Heart right ventricle (tissue), 16 donors: Measurements from ENCODE around the gene ATP5MC3. TPM values are rescaled to one million over a fixed set of nuclear protein-coding genes. Genes with fewer than 3 reads are reported as not detected.

Source experiments
- ATAC-seq, 8 donors: fragments of 200-7000 bp; cut with Tn5 transposase; one replicate each; pipeline ENCODE4 v1.9.1; 2020; ENCODE audit warnings: mild to moderate bottlenecking in 8 of 8, moderate library complexity in 8 of 8, moderate number of reproducible peaks in 1 of 8
- DNase-seq, 2 donors: peaks; one replicate each; pipeline ENCODE4 v3.0.0-alpha.2; 2020
- H3K27ac ChIP-seq, 10 donors: fragments of 200-600 bp; sonication (generic) in 2 of 10; one replicate each; pipeline versions ENCODE4 v1.5.0 to v1.8.0; 2020 to 2022; ENCODE audit warnings: mild to moderate bottlenecking in 3 of 10
- H3K27me3 ChIP-seq, 7 donors: fragments of 200-600 bp; one replicate each; pipeline ENCODE4 v1.8.0; 2021 to 2022; ENCODE audit warnings: mild to moderate bottlenecking in 2 of 7
- H3K36me3 ChIP-seq, 9 donors: fragments of 200-600 bp; sonication (generic) in 1 of 9; one replicate each; pipeline versions ENCODE4 v1.5.0 to v1.8.0; 2020 to 2022; ENCODE audit warnings: mild to moderate bottlenecking in 2 of 9
- H3K4me1 ChIP-seq, 9 donors: fragments of 200-600 bp; sonication (generic) in 1 of 9; one replicate each; pipeline versions ENCODE4 v1.5.0 to v1.8.0; 2020 to 2022; ENCODE audit warnings: mild to moderate bottlenecking in 4 of 9
- H3K4me3 ChIP-seq, 10 donors: fragments of 200-600 bp; sonication (generic) in 2 of 10; one replicate each; pipeline versions ENCODE4 v1.5.0 to v1.8.0; 2020 to 2022; ENCODE audit warnings: mild to moderate bottlenecking in 7 of 10, moderate library complexity in 2 of 10
- H3K9me3 ChIP-seq, 11 donors: fragments of 200-600 bp in 10 of 11; sonication (generic) in 2 of 11; one replicate each; pipeline versions ENCODE4 v1.5.0 to v1.8.0; 2013 to 2022; ENCODE audit warnings: mild to moderate bottlenecking in 2 of 11, control low read depth in 1 of 11, moderate library complexity in 1 of 11
- WGBS, 2 donors: extraction: QIAGEN DNeasy Blood & Tissue Kit; methylation state at CpG; one replicate each; pipeline ENCODE4 v1.1.7; 2013; ENCODE audit warnings: inconsistent platforms in 1 of 2; 5-methylcytosine and 5-hydroxymethylcytosine counted together
- intact Hi-C, 10 donors: fragments of 100-400 bp; cut with DNase I; formaldehyde crosslinking; loops; one replicate each; pipeline versions ENCODE4 v1.11.1 to v1.14.2; 2022
- polyA plus RNA-seq, 2 donors: library from polyadenylated mRNA; stranded (reverse); fragments of 200-250 nt; gene quantifications; one replicate each; pipeline ENCODE4 v1.2.3, GENCODE V29; 2013
- total RNA-seq, 10 donors: library from RNA; stranded (reverse); fragmentation: NEBNext Ultra II Directional in 3 of 10; extraction: Animal tissue kit (Norgen Biotek cat#: 25700) in 3 of 10; gene quantifications; one replicate each; pipeline versions ENCODE4 v1.2.1 to v1.2.4, GENCODE V29; 2021 to 2023
- TF ChIP-seq, protein P1 (sequence below), 9 donors: fragments of 200-600 bp; sonication (generic) in 2 of 9; IDR thresholded peaks; one replicate each; pipeline versions ENCODE4 v1.5.0 to v1.8.0; 2021 to 2022; ENCODE audit warnings: antibody characterized with exemption in 9 of 9, mild to moderate bottlenecking in 5 of 9, moderate library complexity in 1 of 9
- donor health status: Arrhythmogenic right ventricular cardiomyopathy.
- donor health status: ischemic (EF 13 %, LVEDD 7.1; RV severe dilation, severe dysfunction).
- donor health status: healthy with polysubstance abuse.
- donor health status: DM: no; HTN: yes; CAD: no.
- donor health status: DM: no; HTN: no; CAD: no.
- donor health status: ischemic (EF 25% LVEDD 6.9; RV normal size, moderate dysfunction).
- donor health status: ischemic (EF 25% LVEDD 5.7; RV mildly dilated, moderate dysfunction).
- donor health status: healthy.
- donor health status: DM: yes; HTN: yes; CAD: no.
- donor health status: Ischemic cardiomyopathy.
- donor health status: ischemic (EF 35%, LVEDD 5.7; RV mildly dilated, moderate dysfunction).
- donor health status: nonischemic (EF 11% LVEDD 7.7; RV severe dilation, severe dysfunction).
- donor health status: DM: yes; HTN: yes; CAD: no.
- donor health status: PGD.
- donor health status: ischemic (EF 29% LVEDD 5.4; RV normal size, mild dysfunction).
- donor health status: nonischemic (EF 23%, LVEDD 6.1; RV moderate dilation, normal function).

Gene ATP5MC3
- total and polyA plus RNA-seq, 12 donors: 357 to 1,522 (median 1,119) TPM

DNA sequence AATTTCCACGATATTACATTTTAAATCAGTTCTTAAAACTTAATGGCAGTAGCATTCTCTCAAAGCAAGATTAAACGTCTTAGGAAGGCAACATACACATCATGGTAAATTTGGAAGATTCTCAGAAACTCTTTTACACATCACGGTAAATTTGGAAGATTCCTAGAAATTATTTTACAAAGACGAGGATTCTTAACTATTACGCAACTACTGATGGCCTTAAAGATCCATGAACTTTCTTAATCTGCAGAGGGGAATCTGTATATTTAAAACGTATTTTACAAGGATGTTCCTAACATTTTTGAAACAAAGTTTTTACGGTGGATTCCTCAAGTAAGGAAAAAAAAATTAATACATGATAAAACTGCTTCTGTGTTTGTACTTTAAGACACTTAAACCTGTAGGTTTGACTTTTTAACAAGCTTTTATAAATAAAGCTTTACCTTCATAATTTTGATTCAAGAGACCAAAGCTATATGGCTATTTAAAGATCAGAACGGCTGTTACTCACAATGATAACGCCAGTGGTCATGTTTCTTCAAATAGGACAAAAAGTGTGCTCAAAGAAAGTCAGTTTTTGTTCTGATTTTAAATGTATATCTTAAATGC lies 15.2 kb downstream of the ATP5MC3 start:
- ATAC-seq (no peak), DNase-seq (no peak)
- H3K4me1 ChIP-seq: peaks cover 0 to 38% (median 26%) of the 10 kb centered on the region in 9 donors
- no peaks in the 10 kb centered on the region for H3K9me3 ChIP-seq
- H3K27ac ChIP-seq: peak overlapping the region in 5 of 10 donors; percentile 90 to 98 (median 97)
- peak overlapping the region; percentile 67 to 98 (median 88) for H3K4me3 ChIP-seq
- H3K27me3 ChIP-seq: no peaks in the 10 kb centered on the region
- no peaks in the 10 kb centered on the region for H3K36me3 ChIP-seq
- TF ChIP-seq, protein P1, sequence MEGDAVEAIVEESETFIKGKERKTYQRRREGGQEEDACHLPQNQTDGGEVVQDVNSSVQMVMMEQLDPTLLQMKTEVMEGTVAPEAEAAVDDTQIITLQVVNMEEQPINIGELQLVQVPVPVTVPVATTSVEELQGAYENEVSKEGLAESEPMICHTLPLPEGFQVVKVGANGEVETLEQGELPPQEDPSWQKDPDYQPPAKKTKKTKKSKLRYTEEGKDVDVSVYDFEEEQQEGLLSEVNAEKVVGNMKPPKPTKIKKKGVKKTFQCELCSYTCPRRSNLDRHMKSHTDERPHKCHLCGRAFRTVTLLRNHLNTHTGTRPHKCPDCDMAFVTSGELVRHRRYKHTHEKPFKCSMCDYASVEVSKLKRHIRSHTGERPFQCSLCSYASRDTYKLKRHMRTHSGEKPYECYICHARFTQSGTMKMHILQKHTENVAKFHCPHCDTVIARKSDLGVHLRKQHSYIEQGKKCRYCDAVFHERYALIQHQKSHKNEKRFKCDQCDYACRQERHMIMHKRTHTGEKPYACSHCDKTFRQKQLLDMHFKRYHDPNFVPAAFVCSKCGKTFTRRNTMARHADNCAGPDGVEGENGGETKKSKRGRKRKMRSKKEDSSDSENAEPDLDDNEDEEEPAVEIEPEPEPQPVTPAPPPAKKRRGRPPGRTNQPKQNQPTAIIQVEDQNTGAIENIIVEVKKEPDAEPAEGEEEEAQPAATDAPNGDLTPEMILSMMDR (IDR thresholded peaks at IDR 0.05): no peak
- 40 to 46% methylated on average over 9 of the region's 9 CpGs for WGBS, 2 donors
- intact Hi-C loops: loop anchor here in 3 of 10 donors (5.0 to 10.0 kb wide), 3 partner anchors 34 to 162 kb away; partner anchors contain the start of gene CHN1 (in 1 of the 3)

DNA sequence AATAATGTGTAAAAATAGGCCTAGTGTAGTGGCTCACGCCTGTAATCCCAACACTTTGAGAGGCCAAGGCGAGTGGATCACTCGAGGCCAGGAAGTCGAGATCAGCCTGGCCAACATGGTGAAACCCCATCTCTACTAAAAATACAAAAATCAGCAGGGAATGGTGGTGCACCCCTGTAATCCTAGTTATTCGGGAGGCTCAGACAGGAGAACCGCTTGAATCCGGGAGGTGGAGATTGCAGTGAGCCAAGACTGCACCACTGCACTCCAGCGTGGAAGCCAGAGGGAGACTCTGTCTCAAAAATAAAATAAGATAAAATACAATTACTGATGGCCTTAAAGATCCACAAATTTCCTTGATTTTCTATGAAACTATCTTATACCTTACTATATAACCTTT lies 17.3 kb downstream of the ATP5MC3 start:
- ATAC-seq (no peak), DNase-seq (no peak)
- H3K27me3 ChIP-seq: no peaks in the 10 kb centered on the region
- TF ChIP-seq, protein P1 (IDR thresholded peaks at IDR 0.05): no peak
- H3K4me3 ChIP-seq: no peak overlapping the region
- intact Hi-C loops: loop anchor here in 2 of 10 donors (10.0 kb wide), 2 partner anchors 49 to 159 kb away; partner anchors contain the start of gene CHN1 (in 1 of the 2)
- no peak overlapping the region for H3K27ac ChIP-seq
- H3K36me3 ChIP-seq: no peaks in the 10 kb centered on the region
- 94 to 96% methylated on average over 8 of the region's 8 CpGs for WGBS, 2 donors
- no peaks in the 10 kb centered on the region for H3K9me3 ChIP-seq
- peaks cover 0 to 43% (median 24%) of the 10 kb centered on the region in 9 donors for H3K4me1 ChIP-seq

DNA sequence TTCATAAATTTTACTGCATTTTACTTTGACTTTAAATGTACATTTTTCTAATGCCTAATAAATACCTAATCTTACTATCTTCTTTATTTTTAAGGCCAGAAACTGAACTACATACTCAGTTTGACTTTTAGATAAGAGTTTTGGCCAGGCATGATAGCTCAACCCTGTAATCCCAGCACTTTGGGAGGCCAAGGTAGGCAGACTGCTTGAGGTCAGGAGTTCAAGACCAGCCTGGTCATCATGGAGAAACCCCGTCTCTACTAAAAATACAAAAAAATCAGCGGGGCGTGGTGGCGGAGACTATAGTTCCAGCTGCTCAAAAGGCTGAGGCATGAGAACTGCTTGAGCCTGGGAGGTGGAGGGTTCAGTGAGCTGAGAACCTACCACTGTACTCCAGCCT lies 22.6 kb downstream of the ATP5MC3 start:
- TF ChIP-seq, protein P1 (IDR thresholded peaks at IDR 0.05): no peak
- Histone ChIP-seq H3K27me3 (no peaks in the 10 kb centered on the region), H3K4me3 (no peak overlapping the region), H3K27ac (no peak overlapping the region), H3K4me1 (peaks cover 0 to 45% (median 22%) of the 10 kb centered on the region in 9 donors), H3K9me3 (no peaks in the 10 kb centered on the region), H3K36me3 (peaks cover 0 to 11% (median 0%) of the 10 kb centered on the region in 9 donors)
- no peak for ATAC-seq
- intact Hi-C loops: no loop called here
- WGBS, 2 donors: 95 to 96% methylated on average over 4 of the region's 4 CpGs
- no peak for DNase-seq

DNA sequence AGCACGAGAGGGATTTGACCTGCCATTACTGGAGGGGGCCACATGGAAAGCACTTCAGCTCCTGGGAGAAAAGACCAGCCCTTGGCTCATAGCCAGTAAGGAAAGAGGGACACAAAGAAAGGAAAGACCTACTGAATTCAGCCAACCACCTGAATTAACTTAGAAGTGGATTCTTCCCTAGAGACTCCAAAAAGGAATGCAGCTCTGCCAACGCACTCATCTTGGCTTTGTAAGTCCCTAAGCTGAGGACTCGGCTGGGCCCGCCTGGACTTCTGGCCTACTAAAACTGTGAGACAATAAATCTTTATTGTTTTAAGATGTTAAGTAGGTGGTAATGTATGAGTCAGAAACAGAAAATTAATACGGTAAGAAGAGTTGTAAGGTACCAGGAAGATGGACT lies 25.0 kb downstream of the ATP5MC3 start:
- intact Hi-C loops: no loop called here
- ATAC-seq: no peak
- H3K27ac ChIP-seq: peak overlapping the region in 1 of 10 donors; percentile 11
- H3K4me1 ChIP-seq: peaks cover 4 to 59% (median 33%) of the 10 kb centered on the region in 9 donors
- DNase-seq: peak in 1 of 2 donors; percentile 6
- 54 to 67% methylated on average over 5 of the region's 5 CpGs for WGBS, 2 donors
- peaks cover 0 to 11% (median 0%) of the 10 kb centered on the region in 9 donors for H3K36me3 ChIP-seq
- TF ChIP-seq, protein P1 (IDR thresholded peaks at IDR 0.05): no peak
- H3K4me3 ChIP-seq: no peak overlapping the region
- H3K27me3 ChIP-seq: no peaks in the 10 kb centered on the region
- H3K9me3 ChIP-seq: no peaks in the 10 kb centered on the region
